ENCODE data around the gene SH3RF1. TPM values are rescaled to one million over a fixed set of nuclear protein-coding genes. Genes with fewer than 3 reads are reported as not detected.

SH3RF1 gene
- total RNA-seq, 1 donor from 2014 or later, result 21.8 TPM

DNA sequence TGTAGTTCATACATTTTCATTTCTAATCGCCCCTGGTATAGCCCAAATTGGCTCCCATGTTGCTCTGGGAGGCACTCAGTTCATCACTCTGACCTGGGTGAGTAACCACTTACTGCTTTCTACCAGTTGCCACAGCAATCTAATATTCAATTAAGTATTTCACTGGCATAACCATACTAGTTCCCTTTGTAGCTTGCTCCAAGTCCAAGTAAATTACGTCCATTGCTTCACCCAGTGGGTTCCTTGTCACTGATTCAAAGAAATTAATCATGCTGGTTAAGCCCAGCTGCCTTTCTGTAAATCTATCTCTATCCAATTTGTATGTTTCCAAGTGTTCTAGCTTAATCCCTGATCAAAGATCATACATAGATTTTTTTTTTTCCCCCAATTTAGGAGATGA lies 168.7 kb downstream of the SH3RF1 start:
- no peak for DNase-seq

DNA sequence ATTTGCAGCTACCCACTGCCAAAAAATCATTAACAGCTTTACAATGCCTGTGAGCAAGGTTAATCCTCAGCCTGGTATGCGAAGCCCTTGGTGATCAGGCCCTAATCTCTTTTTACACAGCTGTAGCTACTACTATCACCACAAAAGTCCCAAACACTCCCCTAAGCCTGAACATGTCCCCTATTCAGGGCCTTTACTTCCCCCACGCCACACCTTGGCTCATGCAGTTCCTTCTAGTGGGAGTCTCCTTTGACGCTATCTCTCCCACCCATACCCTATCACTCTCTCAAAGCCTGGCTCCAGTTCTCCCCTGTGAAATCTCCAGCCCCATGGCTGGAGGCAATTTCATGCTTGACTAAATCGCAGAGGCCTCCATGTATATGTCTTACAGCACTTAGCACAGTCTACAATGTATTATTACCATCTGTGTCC lies 170.1 kb downstream of the SH3RF1 start:
- DNase-seq, result peak; percentile 43

DNA sequence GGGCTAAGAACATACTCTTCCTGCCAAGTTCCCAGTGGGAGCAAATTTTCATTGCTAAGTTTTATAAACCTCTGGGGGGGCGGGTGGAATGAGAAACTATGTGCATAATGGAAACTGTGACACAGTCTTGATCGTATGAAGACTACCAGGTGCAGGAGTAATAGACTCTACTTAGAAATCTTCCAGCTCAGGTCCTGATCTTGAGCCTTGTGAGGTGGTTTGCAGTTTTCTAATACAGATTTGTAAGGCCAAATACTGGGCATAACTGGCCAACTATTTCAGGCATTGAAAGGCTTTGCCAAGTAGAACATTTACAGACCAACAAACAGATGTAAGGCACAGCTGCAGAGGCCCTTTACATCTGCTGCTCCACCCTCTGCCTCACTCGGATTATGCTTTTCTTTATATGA lies 171.0 kb downstream of the SH3RF1 start:
- DNase-seq, result peak; percentile 91

DNA sequence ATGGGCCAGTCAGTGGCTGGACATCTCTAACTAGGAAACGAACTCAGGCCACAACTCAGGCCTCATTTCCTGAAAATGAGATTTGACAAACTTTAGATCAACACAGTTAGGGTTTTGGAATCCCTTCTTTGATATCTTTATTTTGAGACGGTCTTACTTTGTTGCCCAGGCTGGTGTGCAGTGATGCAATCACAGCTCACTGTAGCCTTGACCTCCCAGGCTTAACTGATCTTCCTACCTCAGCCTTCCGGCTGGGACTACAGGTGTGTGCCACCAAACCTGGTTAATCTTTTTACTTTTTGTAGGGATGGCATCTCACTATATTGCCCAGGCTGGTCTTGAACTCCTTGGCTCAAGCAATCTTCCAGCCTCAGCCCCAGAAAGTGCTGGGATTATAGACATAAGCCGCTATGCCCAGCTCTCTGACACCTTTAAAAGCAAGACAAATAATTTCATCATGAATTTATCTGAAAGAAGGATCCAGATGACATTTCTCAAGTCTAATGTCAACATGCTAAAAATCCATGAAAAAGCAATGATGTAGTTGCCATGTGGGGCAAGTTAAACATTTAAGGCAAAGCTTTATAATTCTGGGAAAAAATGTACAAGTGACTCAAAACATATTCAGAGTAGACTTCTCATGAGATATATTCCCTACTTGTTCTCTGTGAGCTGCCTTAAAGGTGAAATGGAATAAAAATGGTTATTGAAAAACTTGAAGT lies 171.6 kb downstream of the SH3RF1 start:
- peak; percentile 54 for DNase-seq

DNA sequence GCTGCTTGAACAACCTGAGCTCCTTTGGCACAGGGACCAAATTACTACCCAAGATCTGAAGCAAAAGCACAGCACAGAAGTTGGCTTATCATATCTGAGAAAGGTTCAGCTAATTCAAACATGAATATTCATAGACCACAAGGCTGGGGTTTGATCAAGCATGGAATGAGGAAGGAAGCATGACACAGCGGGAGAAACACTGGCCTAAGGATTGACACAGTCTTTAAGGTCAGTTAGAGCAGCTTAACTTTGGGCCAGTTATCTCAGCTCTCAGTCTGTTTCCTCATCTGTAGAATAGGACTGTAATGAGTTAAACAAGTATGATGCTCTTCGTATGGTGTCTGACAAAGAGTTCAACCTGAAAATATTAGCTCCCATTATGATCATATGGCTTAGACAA lies 172.2 kb downstream of the SH3RF1 start:
- no peak for DNase-seq

DNA sequence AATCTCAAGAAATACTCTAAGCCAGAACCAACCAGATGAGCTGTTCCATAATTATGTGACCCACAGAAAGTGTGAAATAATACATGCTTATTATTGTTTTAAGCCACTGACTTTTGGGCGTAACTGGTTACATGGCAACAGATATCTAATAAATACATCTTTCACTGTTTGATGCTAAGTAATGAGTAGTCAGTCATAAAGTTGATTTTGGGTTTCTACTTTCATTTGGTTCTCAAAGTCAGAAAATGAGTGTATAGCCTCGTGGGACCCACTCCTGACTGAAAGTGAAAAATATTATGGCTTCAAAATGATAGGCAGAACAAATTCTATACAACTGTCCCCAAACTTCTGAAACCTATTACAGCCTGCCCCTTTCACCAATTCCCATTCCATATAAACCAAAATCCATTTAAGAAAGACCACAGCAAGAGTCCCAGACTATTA lies 172.7 kb downstream of the SH3RF1 start:
- no peak for DNase-seq

DNA sequence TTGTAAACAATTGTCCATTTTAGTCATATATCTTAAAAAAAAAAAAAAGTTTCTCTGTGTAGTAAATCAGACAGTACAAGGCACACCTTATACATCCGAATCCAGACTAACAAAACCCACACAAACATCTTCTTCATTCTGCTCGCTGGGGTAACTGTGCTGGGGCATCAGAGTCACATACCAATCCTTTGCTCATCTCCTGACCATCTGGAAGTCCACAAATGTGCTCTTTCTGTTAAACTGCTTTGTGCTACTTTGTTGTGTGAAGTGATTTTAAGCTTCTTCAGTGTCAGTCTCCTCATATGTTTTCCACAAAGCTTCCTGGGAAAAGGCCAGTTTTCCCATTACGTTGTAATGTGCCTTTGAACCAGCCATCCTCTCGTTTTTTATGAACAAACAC lies 174.5 kb downstream of the SH3RF1 start:
- no peak for DNase-seq

DNA sequence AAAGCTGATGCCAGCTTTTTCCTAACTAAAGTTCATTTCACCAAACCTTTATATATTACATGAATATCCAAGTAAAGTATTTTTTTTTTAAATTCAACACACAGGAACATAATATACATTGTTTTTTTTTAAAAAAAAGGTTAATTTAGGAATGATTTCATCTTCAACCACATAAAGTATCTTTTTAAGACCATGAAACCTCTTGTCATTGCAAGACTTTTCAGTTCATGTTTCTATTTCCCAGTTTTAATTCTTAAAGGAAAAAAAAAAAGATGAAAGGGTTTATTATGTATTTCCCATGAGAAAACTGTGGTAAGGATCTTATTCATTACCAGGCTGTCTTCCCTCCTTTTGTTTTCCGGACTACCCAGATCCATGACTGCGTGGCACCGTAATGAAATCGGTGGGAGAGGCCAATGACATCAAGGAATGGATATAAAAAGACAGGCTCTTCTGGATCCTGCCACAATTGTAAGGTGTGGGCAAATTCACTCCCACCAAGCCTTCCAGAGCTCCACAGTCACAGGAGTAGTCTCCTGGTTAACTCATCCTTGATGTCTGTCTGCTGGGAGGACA lies 176.0 kb downstream of the SH3RF1 start:
- DNase-seq, result no peak

DNA sequence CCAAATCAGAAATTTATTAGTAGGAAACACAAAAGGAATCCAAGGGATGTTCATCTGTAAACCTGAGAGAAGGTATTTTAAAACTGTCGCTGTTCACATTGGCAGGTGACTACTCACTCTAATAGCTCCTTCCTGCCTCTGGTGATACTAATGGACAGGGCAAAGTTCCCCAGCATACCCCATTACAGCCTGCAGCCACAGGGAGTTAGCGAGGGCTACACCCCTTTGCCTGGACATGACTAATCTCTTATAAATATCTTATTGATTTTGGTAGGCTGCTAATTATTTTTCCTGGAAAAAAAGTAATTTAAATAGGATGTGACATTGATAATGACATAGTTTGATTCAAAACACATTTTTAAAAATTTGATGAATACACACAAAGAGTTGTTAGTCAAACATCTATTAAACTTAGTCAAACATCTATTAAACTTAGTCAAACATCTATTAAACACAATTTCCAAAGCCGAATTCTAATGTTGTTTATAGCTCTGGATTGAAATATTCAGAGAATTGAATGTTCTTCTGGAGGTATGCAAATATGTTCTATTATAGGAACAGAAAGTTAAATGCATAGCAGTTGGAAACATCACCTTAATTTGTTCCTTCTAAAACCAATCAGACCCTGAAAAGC lies 177.8 kb downstream of the SH3RF1 start:
- DNase-seq, result no peak

DNA sequence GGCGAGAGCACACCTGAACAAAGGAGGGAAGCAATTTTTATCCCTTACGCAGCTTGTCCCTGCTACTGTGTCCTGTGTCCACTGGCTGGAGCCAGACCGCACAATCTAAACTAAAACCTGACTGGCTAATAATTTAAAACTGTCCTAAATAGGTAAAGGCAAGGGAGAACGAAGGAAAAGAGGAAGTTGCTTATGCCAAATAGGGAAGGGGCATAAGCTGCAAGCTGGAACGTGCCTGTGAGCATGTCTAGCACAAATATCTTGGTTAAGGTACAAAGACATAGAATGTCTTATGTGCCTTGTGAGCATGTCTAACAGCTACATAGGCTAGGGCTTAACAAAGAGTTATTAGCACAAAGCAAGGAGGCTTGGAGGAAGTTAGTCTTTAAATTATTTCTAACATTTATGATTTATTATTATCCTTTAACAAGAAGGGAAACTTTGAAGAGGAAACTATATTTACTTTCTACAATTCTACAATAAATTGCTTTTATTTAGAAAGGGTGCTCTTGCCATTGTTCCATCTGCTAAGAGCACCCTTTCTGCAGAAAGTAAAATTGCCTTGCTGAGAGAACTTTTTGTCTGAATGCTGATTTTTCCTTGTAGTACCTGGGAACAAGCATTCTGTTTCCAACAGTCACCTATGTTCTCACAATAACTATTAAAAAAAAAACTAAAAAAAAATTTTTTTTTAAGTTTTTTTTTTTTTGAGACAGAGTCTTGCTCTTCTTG lies 180.1 kb downstream of the SH3RF1 start:
- DNase-seq, result no peak

DNA sequence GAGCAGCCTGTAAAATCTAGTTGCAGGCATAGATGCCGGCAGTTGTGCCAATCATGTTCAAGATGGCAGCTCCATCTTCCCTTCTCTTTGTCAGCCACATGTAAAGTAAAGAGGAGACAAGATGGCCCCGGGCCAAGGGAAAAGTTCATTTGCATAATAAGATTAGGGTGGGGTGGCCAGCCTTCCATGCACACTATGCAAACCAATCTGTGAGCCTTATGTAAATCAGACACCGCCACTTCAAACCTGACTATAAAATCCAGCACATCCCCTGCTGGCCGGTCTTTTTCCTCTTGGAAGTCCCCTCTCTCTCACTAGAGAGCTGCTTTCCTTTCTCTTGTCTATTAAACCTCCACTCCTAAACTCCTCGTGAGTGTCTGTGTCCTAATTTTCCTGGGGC lies 181.8 kb downstream of the SH3RF1 start:
- no peak for DNase-seq

DNA sequence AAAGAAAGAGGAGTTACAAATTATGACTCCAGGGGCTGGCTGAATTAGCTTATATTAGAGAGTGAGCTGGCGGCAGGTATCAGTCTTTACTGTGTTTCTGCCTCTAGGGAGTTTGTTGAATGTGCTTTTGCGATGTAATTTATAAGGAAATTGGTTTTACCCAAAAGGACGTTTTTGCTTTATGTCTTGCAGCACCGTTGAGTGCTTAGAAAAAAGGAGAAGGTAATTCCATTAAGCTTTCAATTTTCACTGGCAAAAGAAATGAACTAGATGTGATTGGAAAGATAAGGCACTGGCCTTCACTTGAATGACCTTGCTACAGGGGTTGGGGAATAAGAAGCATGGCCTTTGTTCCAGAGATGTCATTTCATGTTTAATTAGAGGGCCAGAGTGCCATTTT lies 185.8 kb downstream of the SH3RF1 start:
- DNase-seq, result no peak

DNA sequence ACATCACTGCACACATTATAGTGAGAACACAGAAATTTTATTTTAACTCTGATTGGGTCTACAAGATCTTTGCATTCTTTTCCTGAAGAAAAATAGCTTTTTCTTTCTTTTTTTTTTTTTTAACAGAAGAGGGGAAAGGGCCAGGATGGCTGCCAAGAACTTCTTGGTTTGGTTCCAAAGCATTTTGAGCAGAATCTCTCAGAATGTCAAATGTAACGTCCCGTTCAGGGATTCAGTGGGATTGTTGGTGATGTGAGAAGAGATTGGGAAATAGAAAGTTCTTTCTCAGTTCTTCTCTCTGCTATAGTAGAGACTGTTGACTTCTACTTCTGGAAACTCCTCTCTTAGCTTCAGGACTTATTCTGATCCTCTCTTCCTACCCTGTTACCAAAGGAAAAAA lies 189.8 kb downstream of the SH3RF1 start:
- peak; percentile 92 for DNase-seq

DNA sequence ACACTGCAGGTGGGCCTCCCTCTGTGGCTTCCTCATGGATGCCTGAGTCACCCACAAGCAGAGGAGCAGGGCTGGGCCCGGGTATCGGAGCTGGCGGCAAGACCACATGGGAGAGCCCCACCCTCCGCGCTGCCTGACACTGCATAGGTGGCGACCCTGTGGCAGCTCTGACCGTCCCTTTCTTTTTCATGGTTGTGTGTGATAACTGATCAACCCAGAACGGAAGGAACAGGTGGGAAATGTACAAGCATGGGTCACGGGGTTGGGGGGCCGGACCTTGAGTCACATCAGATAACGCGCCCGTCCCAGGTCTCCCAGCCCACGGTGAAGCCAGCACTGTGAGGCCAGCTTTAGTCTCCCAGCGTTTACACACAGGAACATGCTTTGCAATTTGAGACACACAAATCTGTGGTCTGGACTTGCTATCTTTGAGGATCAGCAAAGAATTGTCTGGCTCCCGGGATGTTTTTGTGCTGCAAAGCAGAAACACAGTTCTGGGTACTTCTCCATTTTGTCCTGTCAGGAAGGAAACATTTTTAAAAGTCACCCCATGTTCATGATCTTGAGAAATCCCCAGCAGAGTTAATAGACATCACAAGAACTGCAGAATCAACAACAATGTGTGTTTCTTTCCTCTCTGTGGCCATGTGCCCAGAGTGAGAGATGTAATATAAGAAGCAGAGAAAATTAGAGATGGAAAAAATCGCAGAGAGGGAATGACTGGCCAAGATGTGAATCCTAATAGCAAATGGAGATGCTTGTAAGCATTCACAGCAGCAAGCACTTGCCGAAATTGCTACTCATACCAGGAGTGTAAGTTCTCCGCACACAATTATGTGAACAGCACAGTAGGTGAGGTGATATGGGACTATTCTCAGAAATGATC lies 190.6 kb downstream of the SH3RF1 start:
- peak; percentile 95 for DNase-seq

DNA sequence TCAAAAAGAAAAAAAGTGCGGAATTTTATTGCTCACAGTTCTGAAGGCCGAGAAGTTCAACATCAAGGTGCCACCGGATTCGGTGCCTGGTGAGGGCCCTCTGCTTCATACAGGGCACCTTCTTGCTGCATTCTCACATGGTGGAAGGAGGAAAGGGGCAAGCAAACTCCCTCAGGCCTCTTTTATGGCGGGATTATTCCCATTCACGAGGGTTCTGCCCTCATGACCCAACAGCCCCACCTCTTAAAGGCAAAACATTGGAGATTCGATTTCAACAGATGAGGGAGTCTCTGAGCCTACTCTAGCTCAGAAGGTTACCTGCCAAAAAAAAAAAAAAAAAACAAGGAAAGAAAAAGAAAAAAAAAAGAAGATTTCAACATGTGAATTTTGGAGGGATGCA lies 196.6 kb downstream of the SH3RF1 start:
- DNase-seq, result no peak

DNA sequence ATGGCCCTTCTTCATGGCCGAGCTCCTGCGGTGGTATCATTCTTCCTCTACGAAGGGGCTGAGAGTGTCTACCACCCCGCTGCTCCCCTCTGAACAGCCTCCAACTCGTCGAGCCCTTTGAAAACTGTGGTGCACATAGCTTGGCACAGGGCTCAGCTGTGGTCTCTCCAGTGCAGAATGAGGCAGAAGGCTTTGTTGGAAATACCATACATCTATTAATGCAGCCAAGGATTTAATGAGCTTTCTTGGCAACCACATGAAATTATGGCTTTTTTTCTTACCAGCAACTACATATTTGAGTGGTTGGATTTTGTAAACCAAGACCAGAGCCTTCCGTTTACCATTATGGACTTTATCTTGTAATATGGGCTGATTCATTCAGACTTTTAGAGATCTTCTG lies 199.0 kb downstream of the SH3RF1 start:
- DNase-seq, result no peak

DNA sequence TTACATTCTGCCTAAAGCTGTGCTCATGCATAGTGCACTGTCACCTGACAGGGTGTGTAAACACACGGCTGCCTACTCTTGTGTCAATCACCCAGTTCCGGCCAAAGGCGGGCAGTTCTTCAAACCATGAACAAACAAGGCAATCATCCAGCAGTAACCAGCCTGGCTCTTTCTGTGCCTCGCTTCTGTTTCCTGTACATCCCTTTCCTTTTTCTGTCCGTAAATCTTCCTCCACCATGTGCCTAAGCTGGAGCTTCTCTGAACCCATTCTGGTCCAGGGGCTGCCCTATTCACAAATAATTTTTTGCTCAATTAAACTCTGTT lies 199.9 kb downstream of the SH3RF1 start:
- DNase-seq, result peak; percentile 22

DNA sequence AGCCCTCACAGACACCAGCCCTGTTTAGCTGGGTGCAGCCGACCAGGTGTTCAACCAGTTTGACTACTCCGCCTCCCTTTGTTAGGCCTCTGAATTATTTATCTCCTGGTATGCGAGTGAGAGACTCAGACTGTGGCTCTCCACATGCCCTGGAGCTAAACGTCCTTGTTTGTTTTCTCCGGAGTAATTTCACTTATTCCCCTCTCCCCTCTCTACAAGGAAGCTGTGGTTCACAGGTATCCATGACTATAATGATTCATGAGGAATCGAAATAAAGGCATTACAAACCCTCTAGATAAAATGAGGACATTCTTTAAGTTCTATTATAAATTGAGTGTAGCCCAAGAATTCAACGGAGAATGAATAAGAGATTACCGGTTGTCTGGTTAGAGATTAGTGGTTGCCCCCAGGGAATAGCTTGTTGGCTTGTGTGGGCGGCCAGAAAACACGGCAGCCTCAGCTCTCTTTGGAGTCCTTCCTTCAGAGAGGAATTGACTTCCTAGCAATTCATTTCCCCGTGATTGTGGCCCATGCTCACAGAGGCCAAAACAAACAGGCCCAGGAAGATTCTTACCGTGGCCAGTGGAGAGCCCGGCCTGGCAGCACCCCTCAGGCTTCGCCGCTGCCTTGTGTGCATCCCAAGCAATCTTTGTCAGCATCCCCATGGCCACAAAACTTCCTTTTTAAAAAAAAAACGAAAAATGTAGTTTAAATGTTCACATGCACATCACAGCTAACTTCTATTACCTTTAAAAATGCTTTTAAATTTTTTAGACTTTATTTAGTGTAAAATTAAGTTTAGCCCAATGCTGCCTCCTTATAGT lies 200.5 kb downstream of the SH3RF1 start:
- DNase-seq, result peak; percentile 78

DNA sequence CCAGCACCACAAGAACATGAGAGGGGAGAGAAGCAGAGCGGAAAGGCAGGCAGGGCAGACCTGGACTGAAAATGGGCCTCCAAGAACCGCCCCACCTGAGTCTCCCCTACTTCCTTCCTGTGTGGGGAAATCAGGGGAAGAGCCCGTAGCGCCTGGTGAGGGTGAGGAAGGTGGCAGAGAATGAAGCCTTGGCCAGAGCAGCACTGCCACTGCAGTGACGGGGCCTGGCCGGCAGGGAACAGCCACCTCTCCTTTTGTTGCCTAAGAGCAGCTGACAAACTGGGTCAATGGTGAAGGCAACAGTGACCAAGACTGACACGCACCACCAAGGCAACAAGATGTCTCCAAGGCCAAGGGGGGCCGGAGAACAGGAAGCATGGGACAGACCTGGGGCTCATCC lies 202.3 kb downstream of the SH3RF1 start:
- no peak for DNase-seq

DNA sequence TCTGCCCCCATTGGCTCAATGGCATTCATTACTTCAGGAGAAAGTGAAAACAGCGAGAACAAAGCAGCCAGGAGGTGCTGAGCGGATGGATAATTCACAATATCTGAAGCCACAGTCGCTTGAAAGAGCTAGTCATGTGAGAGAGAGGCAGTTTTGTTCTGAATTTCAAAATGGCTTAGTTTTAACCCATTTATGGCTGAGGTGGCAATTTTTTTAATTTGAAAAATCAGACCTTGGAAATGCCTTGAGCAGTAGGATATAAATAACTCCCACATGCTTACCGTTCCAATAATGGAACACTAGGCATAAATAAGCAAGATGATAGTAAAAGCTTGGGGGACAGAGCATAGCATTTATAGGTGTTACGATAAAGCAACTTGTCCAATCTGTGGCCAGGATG lies 203.8 kb downstream of the SH3RF1 start:
- no peak for DNase-seq

DNA sequence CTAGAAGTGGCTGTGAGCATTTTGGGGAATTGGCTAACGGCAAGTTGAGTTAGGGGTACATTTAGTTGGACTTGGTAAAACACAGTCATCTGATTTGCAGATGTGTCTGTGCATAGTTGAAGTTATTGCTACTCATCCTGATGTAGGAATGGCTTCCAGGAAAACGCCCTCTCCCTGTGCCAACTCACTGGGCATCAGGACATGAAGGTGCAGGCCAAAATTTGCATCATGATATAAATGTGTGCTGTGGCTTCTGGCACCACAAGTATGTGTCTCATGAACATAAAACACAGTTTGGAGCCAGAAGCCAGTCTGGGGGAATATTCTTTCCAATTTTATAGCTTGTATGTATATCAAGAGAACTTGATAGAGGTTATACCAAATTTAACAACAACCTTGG lies 206.5 kb downstream of the SH3RF1 start:
- peak; percentile 24 for DNase-seq
